C4-2B (cell line): ENCODE data around the gene LTO1.

Experiments
- ZFX ChIP-seq: fragments of 450-650 bp; IDR thresholded peaks from 2 replicates; pipeline ENCODE4 v1.6.1; 2017
- TF ChIP-seq, protein P1 (sequence below): fragments of 450-650 bp; conservative IDR thresholded peaks from 2 replicates; pipeline ENCODE4 v1.5.1; 2017; ENCODE audit warnings: mild to moderate bottlenecking

DNA sequence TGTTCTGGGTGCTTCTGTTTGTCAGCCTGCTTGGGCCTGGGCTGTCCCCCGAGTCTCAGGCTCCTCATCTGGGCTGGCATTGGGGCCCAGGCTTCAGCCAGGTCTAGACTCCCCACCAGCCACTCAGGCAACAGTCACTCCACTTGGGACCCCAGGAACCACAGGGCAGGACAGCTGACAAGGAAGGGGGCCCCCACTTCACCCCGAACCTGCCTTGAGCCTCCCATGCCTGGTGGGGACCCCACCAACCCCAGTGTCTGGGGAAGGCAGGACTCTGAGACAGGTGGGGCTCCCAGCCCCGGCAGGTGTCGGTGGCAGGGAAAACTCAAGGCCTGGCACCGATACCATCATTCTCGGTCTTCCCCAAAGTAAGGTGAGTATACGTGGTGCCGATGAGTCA, 11.7 kb upstream of the LTO1 start:
- TF ChIP-seq, protein P1, sequence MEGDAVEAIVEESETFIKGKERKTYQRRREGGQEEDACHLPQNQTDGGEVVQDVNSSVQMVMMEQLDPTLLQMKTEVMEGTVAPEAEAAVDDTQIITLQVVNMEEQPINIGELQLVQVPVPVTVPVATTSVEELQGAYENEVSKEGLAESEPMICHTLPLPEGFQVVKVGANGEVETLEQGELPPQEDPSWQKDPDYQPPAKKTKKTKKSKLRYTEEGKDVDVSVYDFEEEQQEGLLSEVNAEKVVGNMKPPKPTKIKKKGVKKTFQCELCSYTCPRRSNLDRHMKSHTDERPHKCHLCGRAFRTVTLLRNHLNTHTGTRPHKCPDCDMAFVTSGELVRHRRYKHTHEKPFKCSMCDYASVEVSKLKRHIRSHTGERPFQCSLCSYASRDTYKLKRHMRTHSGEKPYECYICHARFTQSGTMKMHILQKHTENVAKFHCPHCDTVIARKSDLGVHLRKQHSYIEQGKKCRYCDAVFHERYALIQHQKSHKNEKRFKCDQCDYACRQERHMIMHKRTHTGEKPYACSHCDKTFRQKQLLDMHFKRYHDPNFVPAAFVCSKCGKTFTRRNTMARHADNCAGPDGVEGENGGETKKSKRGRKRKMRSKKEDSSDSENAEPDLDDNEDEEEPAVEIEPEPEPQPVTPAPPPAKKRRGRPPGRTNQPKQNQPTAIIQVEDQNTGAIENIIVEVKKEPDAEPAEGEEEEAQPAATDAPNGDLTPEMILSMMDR: no peak
- no peak for TF ChIP-seq ZFX
